Measurements from ENCODE around the gene COL9A1. TPM values are rescaled to one million over a fixed set of nuclear protein-coding genes. Genes with fewer than 3 reads are reported as not detected.

The COL9A1 gene
- polyA plus RNA-seq, 1 experiment = not detected

DNA sequence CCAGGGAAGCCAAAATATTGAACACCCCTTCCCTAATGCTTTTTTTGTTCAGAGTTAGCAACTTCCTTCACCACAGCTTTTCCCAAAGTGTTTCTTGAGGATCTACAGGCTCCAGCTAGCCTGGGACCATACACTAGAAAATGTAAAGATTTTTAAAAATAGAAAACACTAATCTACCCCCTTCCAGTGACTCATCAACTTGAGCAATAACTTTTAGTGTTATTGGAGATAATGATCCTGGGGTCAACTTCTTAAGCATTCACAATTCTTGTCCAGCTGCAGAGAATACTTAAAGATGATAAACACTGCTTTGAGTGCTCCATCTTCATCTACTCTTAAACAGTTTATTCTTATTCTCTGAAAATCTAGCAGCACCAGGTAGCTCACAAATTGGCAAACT, 131.6 kb downstream of the COL9A1 start:
- CTCF ChIA-PET = interaction anchor here (0.8 kb wide), 1 partner anchor 9 kb away, joined by 3 read pairs; no protein-coding TSS in a partner anchor
- DNase-seq (ENCODE audit: low read depth) = no peak
- H3K4me3 ChIP-seq (ENCODE audit: low read depth, low read length) = no peak overlapping the region

DNA sequence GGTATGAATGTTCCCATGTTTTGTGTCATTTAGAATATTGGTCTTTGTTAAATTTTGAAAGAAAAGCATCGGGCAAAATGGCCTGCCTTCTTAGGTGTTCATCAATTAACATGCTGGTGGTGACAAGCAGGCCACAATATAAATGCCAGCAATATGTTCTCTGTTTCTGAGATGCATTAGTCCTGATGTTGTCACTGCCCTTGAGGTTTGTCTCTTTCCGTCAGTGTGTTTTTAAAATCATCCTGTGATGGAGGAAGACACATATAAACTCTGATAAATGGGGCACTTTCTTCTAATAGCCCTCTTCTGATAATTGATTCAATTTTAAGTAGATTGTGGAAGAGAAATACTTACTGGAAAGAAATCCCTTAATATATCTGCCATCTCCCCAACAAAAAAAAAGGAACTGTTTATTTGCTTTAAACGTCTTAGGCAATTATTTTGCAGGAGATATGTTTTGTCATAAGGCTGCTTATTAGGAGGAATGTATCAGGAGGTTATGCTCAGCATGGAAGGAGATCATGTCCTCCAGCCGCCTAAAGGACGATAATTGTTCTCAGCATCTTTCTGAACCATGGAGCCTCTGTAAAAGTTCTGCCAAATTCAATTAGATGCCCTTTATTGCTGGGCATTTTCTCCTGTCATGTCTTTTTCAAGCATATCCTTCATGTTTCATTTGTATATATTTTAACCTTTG, 134.1 kb downstream of the COL9A1 start:
- no peak for DNase-seq (ENCODE audit: low read depth)
- ChIA-PET CTCF (no interaction called here), POLR2A (no interaction called here)
- TF ChIP-seq, protein P1, sequence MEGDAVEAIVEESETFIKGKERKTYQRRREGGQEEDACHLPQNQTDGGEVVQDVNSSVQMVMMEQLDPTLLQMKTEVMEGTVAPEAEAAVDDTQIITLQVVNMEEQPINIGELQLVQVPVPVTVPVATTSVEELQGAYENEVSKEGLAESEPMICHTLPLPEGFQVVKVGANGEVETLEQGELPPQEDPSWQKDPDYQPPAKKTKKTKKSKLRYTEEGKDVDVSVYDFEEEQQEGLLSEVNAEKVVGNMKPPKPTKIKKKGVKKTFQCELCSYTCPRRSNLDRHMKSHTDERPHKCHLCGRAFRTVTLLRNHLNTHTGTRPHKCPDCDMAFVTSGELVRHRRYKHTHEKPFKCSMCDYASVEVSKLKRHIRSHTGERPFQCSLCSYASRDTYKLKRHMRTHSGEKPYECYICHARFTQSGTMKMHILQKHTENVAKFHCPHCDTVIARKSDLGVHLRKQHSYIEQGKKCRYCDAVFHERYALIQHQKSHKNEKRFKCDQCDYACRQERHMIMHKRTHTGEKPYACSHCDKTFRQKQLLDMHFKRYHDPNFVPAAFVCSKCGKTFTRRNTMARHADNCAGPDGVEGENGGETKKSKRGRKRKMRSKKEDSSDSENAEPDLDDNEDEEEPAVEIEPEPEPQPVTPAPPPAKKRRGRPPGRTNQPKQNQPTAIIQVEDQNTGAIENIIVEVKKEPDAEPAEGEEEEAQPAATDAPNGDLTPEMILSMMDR (IDR thresholded peaks at IDR 0.05; ENCODE audit: insufficient read depth, low read depth, low read length) = no peak
- no peaks in the 10 kb centered on the region; the same call in 1 of the 2 replicates for H3K27me3 ChIP-seq (ENCODE audit: control insufficient read depth, insufficient read depth, low read length)
- no peak overlapping the region for H3K4me3 ChIP-seq (ENCODE audit: low read depth, low read length)
- no peaks in the 10 kb centered on the region for H3K36me3 ChIP-seq (ENCODE audit: control insufficient read depth, insufficient read depth, low read length)

More for the DNA sequence above, 131.6 kb downstream of the COL9A1 start:
- TF ChIP-seq, protein P1 (IDR thresholded peaks at IDR 0.05; ENCODE audit: insufficient read depth, low read depth, low read length) = no peak
- POLR2A ChIA-PET = no interaction called here
- no peaks in the 10 kb centered on the region for H3K36me3 ChIP-seq (ENCODE audit: control insufficient read depth, insufficient read depth, low read length)
- H3K27me3 ChIP-seq (ENCODE audit: control insufficient read depth, insufficient read depth, low read length) = no peaks in the 10 kb centered on the region; the same call in 1 of the 2 replicates

Other genes with a start within 250 kb of the COL9A1 start
- 2.9 and 6.2 TPM in 2 replicates for gene FAM135A, start 110.4 kb upstream of the COL9A1 start, polyA plus RNA-seq (2011; rRNA removed)